ENCODE data around the gene WDR20. TPM values are rescaled to one million over a fixed set of nuclear protein-coding genes. Genes with fewer than 3 reads are reported as not detected.

The WDR20 gene
- total and polyA plus RNA-seq, 2 donors from 2014 or later = 12.6 to 44.2 TPM

DNA sequence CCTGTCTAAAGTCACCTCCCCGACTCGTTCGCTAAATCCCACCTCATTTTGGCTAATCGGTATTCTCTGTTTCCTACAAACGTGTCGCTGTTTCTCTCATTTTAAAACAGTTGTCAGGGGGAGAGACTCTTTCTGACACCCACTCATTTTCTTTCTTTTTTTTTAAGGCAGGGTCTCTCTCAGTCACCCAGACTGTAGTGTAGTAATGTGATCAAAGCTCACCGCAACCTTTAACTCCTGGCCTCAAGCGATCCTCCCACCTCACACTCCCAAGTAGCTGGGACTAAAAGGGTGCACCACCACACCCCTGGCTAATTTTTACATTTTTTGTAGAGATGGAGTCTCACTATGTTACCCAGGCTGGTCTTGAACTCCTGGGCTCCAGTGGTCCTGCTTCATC, 19.1 kb downstream of the WDR20 start:
- DNase-seq (no peak), FAIRE-seq (no peak)
- no peak overlapping the region for H3K4me3 ChIP-seq (ENCODE audit: low read length in 3 of 3)
- no peaks in the 10 kb centered on the region for H3K36me3 ChIP-seq (ENCODE audit: control insufficient read depth in 2 of 3, insufficient read depth in 3 of 3, low read length in 3 of 3)
- peaks cover 0 to 27% (median 10%) of the 10 kb centered on the region in 3 donors for H3K4me1 ChIP-seq (ENCODE audit: control insufficient read depth in 2 of 3, insufficient read depth in 2 of 3, low read depth in 1 of 3, low read length in 3 of 3)
- TF ChIP-seq CTCF (IDR thresholded peaks at IDR 0.05; ENCODE audit: borderline replicate concordance, extremely low read depth, insufficient read depth) = no peak
- no peak overlapping the region for H3K9ac ChIP-seq (ENCODE audit: low read length in 3 of 3)
- no peaks in the 10 kb centered on the region for H3K9me3 ChIP-seq (ENCODE audit: control insufficient read depth in 2 of 3, insufficient read depth in 1 of 3, low read length in 3 of 3)
- intact Hi-C loops (cut with DNase I) = no loop called here
- H3K27ac ChIP-seq (ENCODE audit: low read depth in 2 of 2, low read length in 2 of 2) = no peak overlapping the region
- no peaks in the 10 kb centered on the region for H3K27me3 ChIP-seq (ENCODE audit: control insufficient read depth, insufficient read depth, low read length)

GRCh38 chr14:102159841-102160240, 20.1 kb downstream of the WDR20 start:
- H3K9me3 ChIP-seq (ENCODE audit: control insufficient read depth in 2 of 3, insufficient read depth in 1 of 3, low read length in 3 of 3) = no peaks in the 10 kb centered on the region
- H3K27ac ChIP-seq (ENCODE audit: low read depth in 2 of 2, low read length in 2 of 2) = no peak overlapping the region
- no peak for TF ChIP-seq CTCF (IDR thresholded peaks at IDR 0.05; ENCODE audit: borderline replicate concordance, extremely low read depth, insufficient read depth)
- FAIRE-seq (no peak), DNase-seq (no peak)
- no peaks in the 10 kb centered on the region for H3K36me3 ChIP-seq (ENCODE audit: control insufficient read depth in 2 of 3, insufficient read depth in 3 of 3, low read length in 3 of 3)
- H3K4me3 ChIP-seq (ENCODE audit: low read length in 3 of 3) = no peak overlapping the region
- intact Hi-C loops (cut with DNase I) = no loop called here
- no peak overlapping the region for H3K9ac ChIP-seq (ENCODE audit: low read length in 3 of 3)
- peaks cover 0 to 16% (median 6%) of the 10 kb centered on the region in 3 donors for H3K4me1 ChIP-seq (ENCODE audit: control insufficient read depth in 2 of 3, insufficient read depth in 2 of 3, low read depth in 1 of 3, low read length in 3 of 3)
- no peaks in the 10 kb centered on the region for H3K27me3 ChIP-seq (ENCODE audit: control insufficient read depth, insufficient read depth, low read length)

DNA sequence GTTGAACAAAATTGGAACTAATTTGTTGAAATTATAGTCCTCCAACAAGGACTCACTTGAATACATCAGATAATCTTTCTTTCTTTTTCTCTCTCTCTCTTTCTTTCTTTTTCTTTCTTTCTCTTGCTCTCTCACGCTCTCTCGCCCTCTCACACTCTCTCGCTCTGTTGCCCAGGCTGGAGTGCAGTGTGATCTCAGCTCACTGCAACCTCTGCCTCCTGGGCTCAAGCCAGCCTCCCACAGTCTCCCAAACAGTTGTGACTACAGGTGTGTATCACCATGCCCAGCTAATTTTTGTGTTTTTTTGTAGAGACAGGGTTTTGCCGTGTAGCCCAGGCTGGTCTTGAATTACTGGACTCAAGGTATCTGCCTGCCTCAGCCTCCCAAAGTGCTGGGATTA, 22.8 kb downstream of the WDR20 start:
- H3K4me1 ChIP-seq (ENCODE audit: control insufficient read depth in 2 of 3, insufficient read depth in 2 of 3, low read depth in 1 of 3, low read length in 3 of 3) = peaks cover 0 to 8% (median 7%) of the 10 kb centered on the region in 3 donors
- no peaks in the 10 kb centered on the region for H3K9me3 ChIP-seq (ENCODE audit: control insufficient read depth in 2 of 3, insufficient read depth in 1 of 3, low read length in 3 of 3)
- no peaks in the 10 kb centered on the region for H3K27me3 ChIP-seq (ENCODE audit: control insufficient read depth, insufficient read depth, low read length)
- no peak overlapping the region for H3K27ac ChIP-seq (ENCODE audit: low read depth in 2 of 2, low read length in 2 of 2)
- no peak for DNase-seq
- H3K9ac ChIP-seq (ENCODE audit: low read length in 3 of 3) = no peak overlapping the region
- intact Hi-C loops (cut with DNase I) = no loop called here
- FAIRE-seq = no peak
- no peak overlapping the region for H3K4me3 ChIP-seq (ENCODE audit: low read length in 3 of 3)
- no peaks in the 10 kb centered on the region for H3K36me3 ChIP-seq (ENCODE audit: control insufficient read depth in 2 of 3, insufficient read depth in 3 of 3, low read length in 3 of 3)
- TF ChIP-seq CTCF (IDR thresholded peaks at IDR 0.05; ENCODE audit: borderline replicate concordance, extremely low read depth, insufficient read depth) = no peak

DNA sequence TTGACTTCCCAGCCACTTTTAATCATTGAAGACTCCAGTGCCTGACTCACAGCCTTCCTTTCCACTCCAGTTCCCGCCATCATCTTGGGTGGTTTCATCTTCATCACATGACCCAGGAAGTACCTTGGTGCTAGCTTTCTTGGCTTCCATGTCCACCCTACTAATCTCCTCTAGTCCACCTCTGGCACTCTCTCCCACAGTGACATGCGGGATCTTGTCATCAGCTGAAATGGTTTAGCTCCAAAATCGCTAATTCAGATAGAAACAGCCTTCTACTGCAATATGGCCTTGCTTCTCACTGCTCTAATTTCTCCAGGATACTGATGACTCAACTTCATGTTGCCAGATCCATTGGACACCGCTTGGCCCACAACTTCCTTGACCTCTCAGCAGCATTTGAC, 24.5 kb downstream of the WDR20 start:
- H3K9ac ChIP-seq (ENCODE audit: low read length in 3 of 3) = no peak overlapping the region
- TF ChIP-seq CTCF (IDR thresholded peaks at IDR 0.05; ENCODE audit: borderline replicate concordance, extremely low read depth, insufficient read depth) = no peak
- no peaks in the 10 kb centered on the region for H3K9me3 ChIP-seq (ENCODE audit: control insufficient read depth in 2 of 3, insufficient read depth in 1 of 3, low read length in 3 of 3)
- H3K4me3 ChIP-seq (ENCODE audit: low read length in 3 of 3) = no peak overlapping the region
- FAIRE-seq (no peak), DNase-seq (no peak)
- no peak overlapping the region for H3K27ac ChIP-seq (ENCODE audit: low read depth in 2 of 2, low read length in 2 of 2)
- intact Hi-C loops (cut with DNase I) = no loop called here
- no peaks in the 10 kb centered on the region for H3K36me3 ChIP-seq (ENCODE audit: control insufficient read depth in 2 of 3, insufficient read depth in 3 of 3, low read length in 3 of 3)
- peaks cover 0 to 18% (median 9%) of the 10 kb centered on the region in 3 donors for H3K4me1 ChIP-seq (ENCODE audit: control insufficient read depth in 2 of 3, insufficient read depth in 2 of 3, low read depth in 1 of 3, low read length in 3 of 3)
- H3K27me3 ChIP-seq (ENCODE audit: control insufficient read depth, insufficient read depth, low read length) = no peaks in the 10 kb centered on the region

All from kidney (tissue), 14 donors.